Ishikawa (cell line): ENCODE data around the gene DCD.

Source experiments
- CEBPB ChIP-seq: IDR thresholded peaks from 2 replicates; pipeline ENCODE4 v1.6.1; 2012
- CREB1 ChIP-seq: IDR thresholded peaks from 2 replicates; pipeline ENCODE4 v1.6.1; 2012; ENCODE audit warnings: low read depth
- EP300 ChIP-seq: IDR thresholded peaks from 2 replicates; pipeline ENCODE4 v1.6.1; 2012; ENCODE audit warnings: borderline replicate concordance
- FOXM1 ChIP-seq: IDR thresholded peaks from 2 replicates; pipeline ENCODE4 v1.6.1; 2012; ENCODE audit warnings: low read depth, borderline replicate concordance
- MAX ChIP-seq: IDR thresholded peaks from 2 replicates; pipeline ENCODE4 v1.6.1; 2012
- NFIC ChIP-seq: IDR thresholded peaks from 2 replicates; pipeline ENCODE4 v1.6.1; 2012
- RAD21 ChIP-seq: IDR thresholded peaks from 2 replicates; pipeline ENCODE4 v1.6.1; 2012; ENCODE audit warnings: low read depth
- TAF1 ChIP-seq: IDR thresholded peaks from 2 replicates; pipeline ENCODE4 v1.6.1; 2012; ENCODE audit warnings: low read depth, mild to moderate bottlenecking
- TCF12 ChIP-seq: IDR thresholded peaks from 2 replicates; pipeline ENCODE4 v1.6.1; 2012; ENCODE audit warnings: low read depth
- TEAD4 ChIP-seq: IDR thresholded peaks from 2 replicates; pipeline ENCODE4 v1.6.1; 2012
- YY1 ChIP-seq: IDR thresholded peaks from 2 replicates; pipeline ENCODE4 v1.6.1; 2012; ENCODE audit warnings: low read depth
- TF ChIP-seq, protein P1 (sequence below): IDR thresholded peaks from 2 replicates; pipeline ENCODE4 v1.6.1; 2012; ENCODE audit warnings: low read depth, mild to moderate bottlenecking

DNA sequence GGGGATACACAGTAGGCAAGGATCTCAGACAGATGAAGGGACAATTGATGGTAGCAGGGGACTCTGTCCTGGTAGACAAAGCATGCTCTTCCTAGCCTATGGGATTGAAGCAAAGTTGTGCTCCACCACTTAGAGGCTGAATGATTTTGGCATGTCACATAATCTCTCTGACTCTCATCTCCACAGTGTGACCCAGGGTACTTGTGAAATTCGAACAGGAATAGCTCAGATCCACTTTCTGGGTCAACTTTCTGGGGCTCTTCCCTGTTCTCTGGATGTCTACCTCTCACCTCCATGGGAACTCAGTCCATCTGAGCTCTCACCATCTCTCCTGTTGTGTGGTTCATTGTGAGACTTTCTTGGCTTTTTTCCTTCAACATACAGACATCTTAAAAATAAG is 1.7 kb upstream of the DCD start:
- TF ChIP-seq TAF1 (no peak), MAX (no peak), YY1 (no peak), TEAD4 (no peak), RAD21 (no peak), EP300 (no peak), CREB1 (no peak), NFIC (no peak), CEBPB (no peak), TCF12 (no peak), FOXM1 (no peak)
- TF ChIP-seq, protein P1, sequence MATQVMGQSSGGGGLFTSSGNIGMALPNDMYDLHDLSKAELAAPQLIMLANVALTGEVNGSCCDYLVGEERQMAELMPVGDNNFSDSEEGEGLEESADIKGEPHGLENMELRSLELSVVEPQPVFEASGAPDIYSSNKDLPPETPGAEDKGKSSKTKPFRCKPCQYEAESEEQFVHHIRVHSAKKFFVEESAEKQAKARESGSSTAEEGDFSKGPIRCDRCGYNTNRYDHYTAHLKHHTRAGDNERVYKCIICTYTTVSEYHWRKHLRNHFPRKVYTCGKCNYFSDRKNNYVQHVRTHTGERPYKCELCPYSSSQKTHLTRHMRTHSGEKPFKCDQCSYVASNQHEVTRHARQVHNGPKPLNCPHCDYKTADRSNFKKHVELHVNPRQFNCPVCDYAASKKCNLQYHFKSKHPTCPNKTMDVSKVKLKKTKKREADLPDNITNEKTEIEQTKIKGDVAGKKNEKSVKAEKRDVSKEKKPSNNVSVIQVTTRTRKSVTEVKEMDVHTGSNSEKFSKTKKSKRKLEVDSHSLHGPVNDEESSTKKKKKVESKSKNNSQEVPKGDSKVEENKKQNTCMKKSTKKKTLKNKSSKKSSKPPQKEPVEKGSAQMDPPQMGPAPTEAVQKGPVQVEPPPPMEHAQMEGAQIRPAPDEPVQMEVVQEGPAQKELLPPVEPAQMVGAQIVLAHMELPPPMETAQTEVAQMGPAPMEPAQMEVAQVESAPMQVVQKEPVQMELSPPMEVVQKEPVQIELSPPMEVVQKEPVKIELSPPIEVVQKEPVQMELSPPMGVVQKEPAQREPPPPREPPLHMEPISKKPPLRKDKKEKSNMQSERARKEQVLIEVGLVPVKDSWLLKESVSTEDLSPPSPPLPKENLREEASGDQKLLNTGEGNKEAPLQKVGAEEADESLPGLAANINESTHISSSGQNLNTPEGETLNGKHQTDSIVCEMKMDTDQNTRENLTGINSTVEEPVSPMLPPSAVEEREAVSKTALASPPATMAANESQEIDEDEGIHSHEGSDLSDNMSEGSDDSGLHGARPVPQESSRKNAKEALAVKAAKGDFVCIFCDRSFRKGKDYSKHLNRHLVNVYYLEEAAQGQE, result no peak
